HL-60 (cell line): ENCODE results near the gene ARX.

Source experiments
- DNase-seq, 2 experiments: peaks; one replicate each; pipeline ENCODE4 v3.0.0-alpha.2; 2010 to 2020; ENCODE audit warnings: low read depth in 1 of 2, low spot score in 1 of 2
- H3K27ac ChIP-seq: fragments of 250-450 bp; sonication (Bioruptor Pico); replicated peaks from 2 replicates; pipeline ENCODE4 v1.5.1; 2020; ENCODE audit warnings: mild to moderate bottlenecking, moderate library complexity
- H3K27me3 ChIP-seq: fragments of 250-450 bp; sonication (Bioruptor Pico); 2 replicates; pipeline ENCODE4 v1.5.1; 2021; ENCODE audit warnings: mild to moderate bottlenecking, moderate library complexity; ENCODE audit not compliant: insufficient read depth, poor library complexity, severe bottlenecking
- H3K4me3 ChIP-seq: replicated peaks from 2 replicates; pipeline ENCODE4 v1.5.1; 2011; ENCODE audit warnings: mild to moderate bottlenecking, control low read depth, low read length; ENCODE audit not compliant: insufficient read depth
- GABPA ChIP-seq: IDR thresholded peaks from 2 replicates; pipeline ENCODE4 v1.6.1; 2012; ENCODE audit warnings: low read depth
- POLR2AphosphoS5 ChIP-seq: IDR thresholded peaks from 2 replicates; pipeline ENCODE4 v1.6.1; 2012; ENCODE audit warnings: low read depth
- SPI1 ChIP-seq: IDR thresholded peaks from 2 replicates; pipeline ENCODE4 v1.6.1; 2012; ENCODE audit warnings: low read depth, mild to moderate bottlenecking, borderline replicate concordance
- TF ChIP-seq, protein P1 (sequence below): IDR thresholded peaks from one replicate; pipeline ENCODE4 v1.5.1; 2011; ENCODE audit warnings: low read length, control low read depth, inconsistent platforms; ENCODE audit not compliant: insufficient read depth
- TF ChIP-seq, protein P2 (sequence below): IDR thresholded peaks from 2 replicates; pipeline ENCODE4 v1.6.1; 2012; ENCODE audit warnings: low read depth; ENCODE audit not compliant: insufficient replicate concordance

The ARX gene

DNA sequence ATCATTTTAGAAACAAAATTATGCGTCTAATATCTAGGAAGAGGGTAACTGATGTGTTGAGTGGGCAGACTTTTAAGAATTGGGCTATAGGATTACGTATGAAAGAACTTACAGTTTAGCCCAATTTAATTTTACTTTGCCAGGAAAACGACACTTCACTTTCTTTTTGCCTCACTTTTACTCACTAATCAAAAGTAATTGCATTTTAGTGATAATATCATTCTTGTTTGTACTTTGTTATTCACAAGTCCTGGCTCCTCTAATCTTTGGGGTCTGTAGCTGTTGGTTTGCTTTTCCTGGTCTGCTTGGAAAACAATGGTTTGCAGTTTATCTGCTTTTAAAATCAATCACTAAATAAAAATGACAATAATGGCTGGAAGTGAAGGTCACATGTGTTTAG is 2.9 kb upstream of the ARX start:
- Histone ChIP-seq H3K27ac (no peak overlapping the region), H3K4me3 (no peak overlapping the region), H3K27me3 (peaks cover 82% of the 10 kb centered on the region)
- no peak for DNase-seq
- TF ChIP-seq, protein P1, sequence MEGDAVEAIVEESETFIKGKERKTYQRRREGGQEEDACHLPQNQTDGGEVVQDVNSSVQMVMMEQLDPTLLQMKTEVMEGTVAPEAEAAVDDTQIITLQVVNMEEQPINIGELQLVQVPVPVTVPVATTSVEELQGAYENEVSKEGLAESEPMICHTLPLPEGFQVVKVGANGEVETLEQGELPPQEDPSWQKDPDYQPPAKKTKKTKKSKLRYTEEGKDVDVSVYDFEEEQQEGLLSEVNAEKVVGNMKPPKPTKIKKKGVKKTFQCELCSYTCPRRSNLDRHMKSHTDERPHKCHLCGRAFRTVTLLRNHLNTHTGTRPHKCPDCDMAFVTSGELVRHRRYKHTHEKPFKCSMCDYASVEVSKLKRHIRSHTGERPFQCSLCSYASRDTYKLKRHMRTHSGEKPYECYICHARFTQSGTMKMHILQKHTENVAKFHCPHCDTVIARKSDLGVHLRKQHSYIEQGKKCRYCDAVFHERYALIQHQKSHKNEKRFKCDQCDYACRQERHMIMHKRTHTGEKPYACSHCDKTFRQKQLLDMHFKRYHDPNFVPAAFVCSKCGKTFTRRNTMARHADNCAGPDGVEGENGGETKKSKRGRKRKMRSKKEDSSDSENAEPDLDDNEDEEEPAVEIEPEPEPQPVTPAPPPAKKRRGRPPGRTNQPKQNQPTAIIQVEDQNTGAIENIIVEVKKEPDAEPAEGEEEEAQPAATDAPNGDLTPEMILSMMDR, result no peak
- TF ChIP-seq, protein P2, sequence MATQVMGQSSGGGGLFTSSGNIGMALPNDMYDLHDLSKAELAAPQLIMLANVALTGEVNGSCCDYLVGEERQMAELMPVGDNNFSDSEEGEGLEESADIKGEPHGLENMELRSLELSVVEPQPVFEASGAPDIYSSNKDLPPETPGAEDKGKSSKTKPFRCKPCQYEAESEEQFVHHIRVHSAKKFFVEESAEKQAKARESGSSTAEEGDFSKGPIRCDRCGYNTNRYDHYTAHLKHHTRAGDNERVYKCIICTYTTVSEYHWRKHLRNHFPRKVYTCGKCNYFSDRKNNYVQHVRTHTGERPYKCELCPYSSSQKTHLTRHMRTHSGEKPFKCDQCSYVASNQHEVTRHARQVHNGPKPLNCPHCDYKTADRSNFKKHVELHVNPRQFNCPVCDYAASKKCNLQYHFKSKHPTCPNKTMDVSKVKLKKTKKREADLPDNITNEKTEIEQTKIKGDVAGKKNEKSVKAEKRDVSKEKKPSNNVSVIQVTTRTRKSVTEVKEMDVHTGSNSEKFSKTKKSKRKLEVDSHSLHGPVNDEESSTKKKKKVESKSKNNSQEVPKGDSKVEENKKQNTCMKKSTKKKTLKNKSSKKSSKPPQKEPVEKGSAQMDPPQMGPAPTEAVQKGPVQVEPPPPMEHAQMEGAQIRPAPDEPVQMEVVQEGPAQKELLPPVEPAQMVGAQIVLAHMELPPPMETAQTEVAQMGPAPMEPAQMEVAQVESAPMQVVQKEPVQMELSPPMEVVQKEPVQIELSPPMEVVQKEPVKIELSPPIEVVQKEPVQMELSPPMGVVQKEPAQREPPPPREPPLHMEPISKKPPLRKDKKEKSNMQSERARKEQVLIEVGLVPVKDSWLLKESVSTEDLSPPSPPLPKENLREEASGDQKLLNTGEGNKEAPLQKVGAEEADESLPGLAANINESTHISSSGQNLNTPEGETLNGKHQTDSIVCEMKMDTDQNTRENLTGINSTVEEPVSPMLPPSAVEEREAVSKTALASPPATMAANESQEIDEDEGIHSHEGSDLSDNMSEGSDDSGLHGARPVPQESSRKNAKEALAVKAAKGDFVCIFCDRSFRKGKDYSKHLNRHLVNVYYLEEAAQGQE, result no peak
- TF ChIP-seq POLR2AphosphoS5 (no peak), SPI1 (no peak), GABPA (no peak)

DNA sequence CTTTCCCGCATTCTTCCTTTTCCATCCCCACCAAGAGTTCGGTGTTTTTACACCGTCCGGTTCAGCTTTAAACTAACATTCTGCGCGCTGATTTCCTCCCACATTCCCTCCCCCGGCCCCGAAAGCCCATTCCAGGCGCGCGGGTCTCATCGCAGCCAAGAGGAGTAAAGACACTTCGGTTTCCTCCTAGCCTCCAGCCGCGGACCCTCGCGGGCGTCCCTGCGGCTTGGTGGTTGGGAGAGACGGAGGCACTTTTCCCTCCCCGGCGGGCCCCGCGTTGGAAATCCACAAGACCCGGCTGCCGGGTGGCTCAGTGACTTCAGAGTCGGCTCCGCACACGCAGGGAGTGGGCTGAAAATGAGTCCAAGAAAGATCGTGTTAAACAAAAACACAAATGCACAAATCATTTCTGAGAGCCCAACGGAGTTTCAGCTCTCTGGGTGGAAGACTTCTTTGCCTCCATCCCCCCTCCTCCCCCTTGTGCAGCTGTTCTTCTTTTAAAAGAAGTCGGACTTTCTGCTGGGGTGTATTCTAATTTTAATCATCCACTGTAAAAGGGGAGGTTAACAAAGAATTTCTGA is 2.0 kb upstream of the ARX start:
- no peak overlapping the region for H3K27ac ChIP-seq
- peaks cover 75% of the 10 kb centered on the region for H3K27me3 ChIP-seq
- TF ChIP-seq SPI1 (no peak), GABPA (no peak)
- TF ChIP-seq, protein P1, result no peak
- TF ChIP-seq, protein P2, result no peak
- no peak for DNase-seq
- H3K4me3 ChIP-seq, result no peak overlapping the region

DNA sequence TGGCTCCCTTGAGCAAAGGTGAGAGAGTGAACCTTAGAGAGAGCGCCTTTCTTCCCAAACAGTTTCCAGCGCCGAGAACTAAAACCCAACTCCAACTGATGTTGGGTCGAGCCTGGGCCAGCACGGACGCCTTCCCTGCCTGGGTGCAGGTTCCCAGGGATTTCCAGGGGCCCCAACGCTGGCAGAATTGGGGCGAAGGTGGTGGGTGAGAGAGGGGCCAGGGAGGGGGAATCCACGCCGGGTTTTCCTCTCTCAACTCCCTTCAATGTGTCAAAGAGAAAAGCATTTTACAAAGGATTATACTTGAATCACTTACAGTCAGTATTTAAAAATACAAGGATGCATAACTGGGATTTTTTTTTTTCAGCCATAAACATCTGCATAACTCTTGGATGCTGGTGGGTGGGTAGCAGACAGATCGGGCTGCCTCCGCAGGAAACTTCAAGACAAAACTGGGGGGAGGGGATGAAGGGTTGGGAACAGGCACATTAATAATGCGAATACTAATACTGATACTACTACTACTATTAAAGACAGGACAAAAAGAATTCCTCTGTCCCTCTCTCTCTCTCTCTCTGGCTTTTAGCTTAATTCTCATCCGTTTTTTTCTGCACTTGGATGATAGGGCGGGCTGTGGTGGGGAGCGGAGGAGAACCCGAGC is 1.3 kb upstream of the ARX start:
- TF ChIP-seq, protein P2, result no peak
- no peak for TF ChIP-seq SPI1
- no peak for TF ChIP-seq GABPA
- TF ChIP-seq, protein P1, result no peak
- TF ChIP-seq POLR2AphosphoS5, result no peak
- no peak for DNase-seq
- H3K27me3 ChIP-seq, result peaks cover 74% of the 10 kb centered on the region

More for the DNA sequence above, 1.3 kb upstream of the ARX start:
- Histone ChIP-seq H3K27ac (no peak overlapping the region), H3K4me3 (no peak overlapping the region)
